Central memory CD8-positive, alpha-beta T cell (primary cell): ENCODE measurements around the gene FAM131B.
A peak's percentile ranks its signal among the peaks of the same experiment; 100 is the strongest.

Experiments
- ATAC-seq: fragments of 150-1000 bp; cut with Tn5 transposase; replicated peaks from 2 replicates; pipeline ENCODE4 v1.10.0; 2022; ENCODE audit warnings: mild to moderate bottlenecking, moderate FRiP score, moderate number of reproducible peaks; ENCODE audit not compliant: poor library complexity, severe bottlenecking; ENCODE audit errors: extremely low read depth
- DNase-seq, 2 donors: peaks; one replicate each; pipeline ENCODE4 v3.0.0; 2021; ENCODE audit warnings: low spot score in 2 of 2
- H3K27ac Mint-ChIP-seq: one replicate; pipeline ENCODE4 v1.8.0; 2022; ENCODE audit warnings: low read depth, mild to moderate bottlenecking, moderate library complexity, mixed read lengths
- H3K27me3 Mint-ChIP-seq: one replicate; pipeline ENCODE4 v1.8.0; 2022; ENCODE audit warnings: mixed read lengths
- H3K36me3 Mint-ChIP-seq: one replicate; pipeline ENCODE4 v1.8.0; 2022; ENCODE audit warnings: mild to moderate bottlenecking, moderate library complexity, mixed read lengths; ENCODE audit not compliant: insufficient read depth
- H3K4me1 Mint-ChIP-seq: one replicate; pipeline ENCODE4 v1.8.0; 2022; ENCODE audit warnings: mixed read lengths
- H3K4me3 Mint-ChIP-seq: one replicate; pipeline ENCODE4 v1.8.0; 2022; ENCODE audit warnings: mild to moderate bottlenecking, moderate library complexity, mixed read lengths
- H3K9me3 Mint-ChIP-seq: one replicate; pipeline ENCODE4 v1.8.0; 2022; ENCODE audit warnings: mixed read lengths

FAM131B gene

DNA sequence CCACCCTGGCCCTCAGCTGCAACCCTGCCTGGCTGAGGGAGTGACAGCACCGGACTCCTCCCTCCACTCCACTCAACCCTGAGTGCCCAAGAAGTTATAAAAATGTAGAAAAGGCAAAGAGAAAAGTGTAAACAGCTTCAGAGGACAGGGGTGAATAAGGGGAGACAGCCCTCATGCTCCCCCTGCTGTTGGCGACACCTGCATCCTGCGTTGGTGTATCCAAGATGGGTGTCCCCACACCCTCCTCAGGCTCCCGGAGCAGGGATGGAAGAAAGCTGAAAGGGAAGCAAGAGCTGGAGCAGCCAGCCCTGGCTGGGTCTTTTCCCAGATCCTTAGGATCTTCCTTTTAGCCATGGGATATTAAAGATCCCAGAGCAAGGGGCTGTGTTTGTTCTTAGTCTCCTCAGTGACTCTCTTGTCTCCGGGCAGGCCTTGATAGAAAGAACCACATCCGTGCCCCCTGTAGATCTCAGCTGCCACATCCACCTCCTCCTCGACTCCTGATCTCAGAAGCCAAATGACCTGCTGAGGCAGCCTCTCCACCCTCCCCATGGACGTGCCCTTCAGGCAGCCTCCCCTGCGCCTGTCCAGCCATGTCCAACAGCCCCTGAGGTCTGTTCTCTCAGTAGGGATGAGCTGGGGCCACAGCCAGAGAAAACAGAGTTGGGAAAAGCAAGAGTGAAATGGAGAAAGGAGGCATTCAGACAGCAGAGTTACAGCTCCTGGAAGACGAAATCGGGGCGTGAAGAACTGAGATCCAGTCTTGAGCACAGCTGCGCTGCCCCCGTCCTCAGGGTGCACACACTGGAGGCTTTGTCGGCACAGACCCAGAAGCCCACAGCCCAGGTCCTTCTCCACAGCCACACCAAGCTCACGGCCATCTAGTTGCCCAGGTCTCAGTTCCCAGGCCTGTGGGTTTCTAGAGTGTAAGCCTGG lies 6.8 kb downstream of the FAM131B start:
- no peaks in the 10 kb centered on the region for H3K27me3 Mint-ChIP-seq
- H3K4me1 Mint-ChIP-seq: peaks cover 13% of the 10 kb centered on the region
- no peak overlapping the region for H3K4me3 Mint-ChIP-seq
- H3K27ac Mint-ChIP-seq: no peak overlapping the region
- H3K9me3 Mint-ChIP-seq: no peaks in the 10 kb centered on the region
- ATAC-seq (no peak), DNase-seq (no peak)
- peaks cover 2% of the 10 kb centered on the region for H3K36me3 Mint-ChIP-seq

DNA sequence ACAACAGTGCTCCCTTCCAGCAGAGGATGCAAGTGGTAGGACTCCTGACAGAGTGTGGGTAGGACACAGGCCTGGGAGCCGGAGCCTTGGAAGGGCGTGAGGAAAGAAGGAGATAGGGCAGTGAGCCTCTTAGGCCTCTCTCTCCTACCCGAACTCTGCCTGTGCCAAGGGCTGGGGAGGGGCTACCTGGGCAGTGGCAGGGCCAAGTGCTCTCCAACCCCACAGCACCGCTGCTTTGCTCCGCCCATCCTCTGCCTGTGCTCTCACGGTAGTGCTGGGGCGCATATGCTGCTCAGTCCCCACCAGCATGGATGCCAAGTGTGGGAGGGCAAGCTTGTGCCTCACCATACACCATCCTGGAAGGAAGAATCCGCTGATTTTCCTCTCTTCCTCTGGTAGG lies 7.5 kb downstream of the FAM131B start:
- Mint-ChIP-seq H3K27ac (no peak overlapping the region), H3K4me1 (peaks cover 7% of the 10 kb centered on the region), H3K27me3 (no peaks in the 10 kb centered on the region), H3K9me3 (no peaks in the 10 kb centered on the region), H3K4me3 (no peak overlapping the region), H3K36me3 (no peaks in the 10 kb centered on the region)
- DNase-seq (no peak), ATAC-seq (no peak)

DNA sequence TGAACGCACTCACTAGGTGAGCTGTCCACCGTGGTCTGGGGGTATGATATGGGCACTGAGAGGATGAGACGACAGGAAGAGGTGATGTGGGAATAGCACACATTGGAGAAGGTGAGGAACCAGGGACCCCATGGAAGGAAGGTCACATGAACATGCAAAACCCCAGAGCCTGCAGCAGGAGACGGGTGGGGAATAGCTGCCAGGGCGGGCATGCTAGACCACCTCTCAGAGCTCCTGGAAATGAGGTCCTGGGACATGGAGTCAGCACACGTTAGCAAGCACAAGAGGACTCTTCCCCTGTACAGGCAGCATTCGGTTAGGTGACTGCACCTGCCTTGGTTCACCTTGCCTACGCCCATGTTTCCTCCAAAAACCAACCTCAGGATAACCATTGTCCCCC lies 8.1 kb downstream of the FAM131B start:
- H3K4me3 Mint-ChIP-seq: no peak overlapping the region
- ATAC-seq: no peak
- peaks cover 7% of the 10 kb centered on the region for H3K4me1 Mint-ChIP-seq
- DNase-seq: no peak
- H3K9me3 Mint-ChIP-seq: no peaks in the 10 kb centered on the region
- no peaks in the 10 kb centered on the region for H3K27me3 Mint-ChIP-seq
- no peak overlapping the region for H3K27ac Mint-ChIP-seq
- no peaks in the 10 kb centered on the region for H3K36me3 Mint-ChIP-seq

DNA sequence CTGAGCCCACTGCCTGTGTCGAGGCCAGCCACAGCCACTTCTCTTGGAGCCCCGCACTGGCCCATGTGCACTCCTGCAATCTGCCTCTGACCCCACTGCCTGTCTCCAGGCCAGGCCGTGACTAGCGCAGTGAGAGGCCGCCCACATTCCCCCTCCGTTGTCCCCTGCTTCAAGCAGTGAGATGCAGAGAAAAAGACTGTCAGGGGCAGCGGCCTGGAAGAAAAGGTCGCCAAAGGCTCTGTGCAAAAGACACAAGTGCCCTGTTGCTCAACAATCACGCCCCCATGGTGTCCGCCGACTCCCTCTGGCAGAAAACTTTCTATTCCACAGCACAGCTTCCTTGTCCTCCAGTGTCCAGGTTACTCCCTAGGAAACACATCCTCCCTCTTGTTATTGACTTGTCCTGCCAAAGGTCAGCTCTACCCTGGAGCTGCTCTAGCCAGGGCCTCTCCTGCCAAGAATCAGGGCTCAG lies 9.9 kb downstream of the FAM131B start:
- Mint-ChIP-seq H3K4me1 (peaks cover 7% of the 10 kb centered on the region), H3K27me3 (no peaks in the 10 kb centered on the region), H3K4me3 (no peak overlapping the region), H3K36me3 (no peaks in the 10 kb centered on the region), H3K9me3 (no peaks in the 10 kb centered on the region), H3K27ac (no peak overlapping the region)
- ATAC-seq: no peak
- DNase-seq: no peak

DNA sequence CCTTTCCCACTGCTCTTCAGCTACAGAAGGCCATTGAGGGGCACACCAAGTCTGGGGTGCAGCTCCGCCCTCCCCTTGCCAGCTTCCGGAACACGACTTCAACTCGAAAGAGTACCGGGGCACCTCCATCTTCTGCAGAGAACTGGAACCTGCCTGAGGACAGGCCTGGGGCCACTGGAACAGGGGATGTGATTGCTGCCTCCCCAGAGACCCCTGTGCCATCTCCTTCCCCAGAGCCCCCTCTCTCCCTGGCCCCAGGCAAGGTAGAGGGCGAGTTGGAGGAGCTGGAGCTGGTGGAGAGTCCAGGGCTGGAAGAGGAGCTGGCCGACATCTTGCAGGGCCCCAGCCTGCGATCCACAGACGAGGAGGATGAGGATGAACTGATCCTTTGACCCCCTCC lies 10.9 kb downstream of the FAM131B start:
- H3K9me3 Mint-ChIP-seq: no peaks in the 10 kb centered on the region
- no peaks in the 10 kb centered on the region for H3K27me3 Mint-ChIP-seq
- H3K4me3 Mint-ChIP-seq: no peak overlapping the region
- ATAC-seq: no peak
- no peak for DNase-seq
- H3K27ac Mint-ChIP-seq: no peak overlapping the region
- H3K4me1 Mint-ChIP-seq: peaks cover 7% of the 10 kb centered on the region
- H3K36me3 Mint-ChIP-seq: no peaks in the 10 kb centered on the region

DNA sequence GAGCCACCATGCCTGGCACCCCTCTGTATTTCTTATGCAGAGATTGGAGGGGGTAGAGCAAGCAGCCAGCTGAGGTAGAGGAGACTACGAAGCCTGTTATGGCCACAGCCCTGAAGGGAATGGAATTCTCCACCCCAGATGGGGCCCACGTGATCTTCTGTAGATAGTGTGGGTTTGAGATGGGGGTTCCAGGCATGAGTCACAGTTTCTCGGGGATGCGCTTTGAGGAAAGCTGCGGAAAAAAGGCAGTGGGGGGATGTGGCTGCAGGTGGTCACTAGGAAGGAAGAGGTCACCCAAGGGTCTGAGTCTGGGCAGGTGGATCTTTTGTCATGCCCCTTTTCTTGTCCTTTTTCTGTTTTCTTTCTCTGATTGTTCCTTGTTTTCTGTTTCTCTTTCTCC lies 11.5 kb downstream of the FAM131B start:
- Mint-ChIP-seq H3K4me3 (no peak overlapping the region), H3K27me3 (no peaks in the 10 kb centered on the region), H3K27ac (no peak overlapping the region), H3K9me3 (no peaks in the 10 kb centered on the region), H3K4me1 (peaks cover 7% of the 10 kb centered on the region), H3K36me3 (no peaks in the 10 kb centered on the region)
- DNase-seq: no peak
- no peak for ATAC-seq

DNA sequence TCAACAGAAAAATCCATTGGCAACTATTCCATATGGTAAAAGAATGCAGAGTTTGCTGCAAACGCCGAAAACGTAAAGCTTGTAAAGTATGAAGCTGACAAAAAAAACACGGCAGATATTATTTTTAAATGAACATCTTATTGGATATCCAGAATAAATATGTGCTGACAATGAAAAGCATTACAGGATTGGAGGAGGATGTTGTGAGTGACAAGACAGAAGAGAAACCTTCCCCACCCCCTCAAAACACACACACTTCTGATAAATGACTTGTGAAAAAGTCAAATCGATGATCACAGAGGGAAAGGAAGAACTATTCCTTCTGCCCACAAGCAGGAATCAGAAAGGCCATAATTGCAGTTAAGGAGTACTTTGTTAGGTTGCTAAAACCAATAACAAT lies 14.6 kb downstream of the FAM131B start:
- Mint-ChIP-seq H3K36me3 (no peaks in the 10 kb centered on the region), H3K27me3 (peaks cover 6% of the 10 kb centered on the region), H3K27ac (no peak overlapping the region), H3K9me3 (no peaks in the 10 kb centered on the region), H3K4me3 (no peak overlapping the region), H3K4me1 (peaks cover 8% of the 10 kb centered on the region)
- DNase-seq (no peak), ATAC-seq (no peak)

DNA sequence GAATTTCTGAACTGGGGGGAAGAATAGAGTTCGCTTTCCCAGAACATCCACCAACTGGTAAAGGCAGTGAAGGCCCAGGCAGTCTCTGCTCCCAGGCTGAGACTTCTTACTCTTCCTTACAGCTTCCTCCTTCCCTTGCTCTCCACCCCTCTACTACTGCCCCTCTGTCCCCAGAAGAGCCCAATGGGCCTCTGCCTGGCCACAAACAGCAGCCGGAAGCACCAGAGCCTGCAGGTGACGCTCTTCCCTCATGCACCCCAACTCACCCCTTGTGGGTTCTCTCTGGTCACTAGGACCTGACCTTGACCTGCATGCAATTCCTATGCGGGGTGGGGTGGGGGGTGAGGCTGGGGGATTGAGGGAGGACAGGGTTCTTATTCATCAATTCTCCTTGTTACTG lies 16.5 kb downstream of the FAM131B start:
- Mint-ChIP-seq H3K4me1 (peaks cover 8% of the 10 kb centered on the region), H3K27ac (no peak overlapping the region), H3K27me3 (peaks cover 6% of the 10 kb centered on the region), H3K36me3 (no peaks in the 10 kb centered on the region), H3K9me3 (no peaks in the 10 kb centered on the region), H3K4me3 (no peak overlapping the region)
- DNase-seq: no peak
- ATAC-seq: no peak

DNA sequence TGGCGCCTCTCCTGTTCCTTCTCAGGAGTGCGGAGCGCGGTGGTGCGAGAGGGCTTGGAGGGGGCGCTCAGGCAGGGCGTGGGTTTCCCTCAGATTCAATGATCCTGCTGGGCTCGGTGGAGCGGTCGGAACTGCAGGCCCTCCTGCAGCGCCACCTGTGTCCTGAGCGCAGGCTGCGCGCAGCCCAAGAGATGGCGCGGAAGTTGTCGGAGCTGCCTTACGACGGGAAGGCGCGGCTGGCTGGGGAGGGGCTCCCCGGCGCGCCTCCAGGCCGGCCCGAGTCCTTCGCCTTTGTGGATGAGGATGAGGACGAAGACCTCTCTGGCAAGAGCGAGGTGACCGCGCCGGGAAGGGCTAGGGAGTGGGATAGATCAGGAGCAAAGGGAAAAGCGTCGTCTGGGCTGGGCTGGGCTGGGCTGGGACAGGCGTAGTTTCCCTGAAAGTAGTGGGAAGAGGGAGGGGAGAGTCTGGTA lies 17.0 kb downstream of the FAM131B start:
- Mint-ChIP-seq H3K36me3 (no peaks in the 10 kb centered on the region), H3K27me3 (peaks cover 6% of the 10 kb centered on the region), H3K27ac (no peak overlapping the region), H3K4me1 (peaks cover 8% of the 10 kb centered on the region), H3K9me3 (no peaks in the 10 kb centered on the region), H3K4me3 (peak overlapping the region; percentile 72)
- peak; percentile 97 for ATAC-seq
- DNase-seq: peak; percentile 27 to 37

DNA sequence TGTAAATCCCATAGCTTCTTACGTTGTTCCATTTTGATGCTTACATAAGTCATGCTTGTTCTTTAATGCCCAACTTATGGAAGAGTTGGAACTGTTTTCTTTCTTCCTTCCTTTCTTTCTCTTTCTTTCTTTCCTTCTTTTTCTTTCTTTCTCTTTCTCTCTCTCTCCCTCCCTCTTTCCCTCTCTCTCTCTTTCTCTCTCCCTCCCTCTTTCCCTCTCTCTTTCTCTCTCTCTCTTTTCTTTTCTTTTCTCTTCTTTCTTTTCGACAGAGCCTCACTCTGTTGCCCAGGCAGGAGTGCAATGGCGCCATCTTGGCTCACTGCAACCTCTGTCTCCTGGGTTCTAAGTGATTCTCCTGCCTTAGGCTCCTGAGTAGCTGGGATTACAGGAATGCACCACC lies 18.9 kb downstream of the FAM131B start:
- DNase-seq: no peak
- Mint-ChIP-seq H3K4me1 (peaks cover 8% of the 10 kb centered on the region), H3K9me3 (no peaks in the 10 kb centered on the region), H3K4me3 (no peak overlapping the region), H3K27me3 (peaks cover 20% of the 10 kb centered on the region), H3K27ac (no peak overlapping the region), H3K36me3 (no peaks in the 10 kb centered on the region)
- no peak for ATAC-seq

DNA sequence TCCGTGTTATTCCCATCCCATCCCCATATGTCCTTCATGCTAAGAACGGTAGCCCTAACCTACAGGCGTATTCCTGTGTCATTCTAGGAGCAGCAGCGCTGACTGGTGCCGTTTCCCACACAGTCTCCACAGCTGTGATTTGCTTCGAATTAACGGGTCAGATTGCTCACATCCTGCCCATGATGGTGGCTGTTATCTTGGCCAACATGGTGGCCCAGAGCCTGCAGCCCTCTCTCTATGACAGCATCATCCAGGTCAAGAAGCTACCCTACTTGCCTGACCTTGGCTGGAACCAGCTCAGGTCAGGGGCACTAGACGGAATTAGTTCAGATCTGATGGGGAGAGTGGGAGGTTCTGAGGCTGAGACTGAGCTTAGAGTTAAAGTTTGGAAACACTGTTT lies 20.7 kb downstream of the FAM131B start:
- Mint-ChIP-seq H3K4me1 (peaks cover 8% of the 10 kb centered on the region), H3K36me3 (no peaks in the 10 kb centered on the region), H3K27ac (no peak overlapping the region), H3K27me3 (peaks cover 20% of the 10 kb centered on the region), H3K9me3 (no peaks in the 10 kb centered on the region), H3K4me3 (no peak overlapping the region)
- no peak for ATAC-seq
- no peak for DNase-seq

DNA sequence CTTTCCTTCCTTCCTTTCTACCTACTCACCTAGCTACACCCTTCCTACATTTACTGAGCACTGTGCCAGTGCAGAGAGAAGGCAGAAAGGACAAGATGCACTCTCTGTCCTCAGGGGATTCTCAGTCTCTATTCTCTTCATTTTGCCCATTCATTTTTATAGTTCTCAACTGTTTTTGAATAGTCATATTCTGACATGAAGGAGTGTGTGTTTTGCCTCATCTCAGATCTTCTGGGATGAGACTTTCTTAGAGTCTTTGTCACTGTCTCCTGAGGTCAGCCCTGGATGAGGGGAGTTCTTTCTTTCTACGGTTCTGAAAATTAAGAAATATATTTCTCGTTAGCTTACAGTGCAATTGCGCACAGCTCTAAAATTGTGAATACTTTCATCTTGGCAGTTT lies 25.3 kb downstream of the FAM131B start:
- Mint-ChIP-seq H3K4me1 (no peaks in the 10 kb centered on the region), H3K4me3 (no peak overlapping the region), H3K27ac (no peak overlapping the region), H3K9me3 (no peaks in the 10 kb centered on the region), H3K27me3 (peaks cover 21% of the 10 kb centered on the region), H3K36me3 (peaks cover 3% of the 10 kb centered on the region)
- DNase-seq (no peak), ATAC-seq (no peak)

DNA sequence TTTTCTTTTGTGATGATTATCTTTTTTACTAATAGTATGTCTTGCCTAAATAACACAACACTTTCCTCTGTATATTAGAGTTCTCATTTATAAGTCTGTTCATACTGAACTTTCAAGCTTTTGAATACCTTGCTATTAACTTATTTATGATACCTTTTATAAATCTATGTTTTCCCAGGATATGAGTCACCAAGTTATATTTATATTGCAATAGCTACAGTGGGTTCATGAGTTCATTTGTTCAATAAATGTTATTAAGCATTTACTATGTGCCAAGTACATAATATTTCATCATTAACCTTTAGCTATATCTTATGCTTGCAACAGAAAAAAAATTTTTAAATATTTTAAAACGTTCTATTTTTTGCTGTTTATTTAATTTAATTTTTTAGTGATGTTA lies 28.3 kb downstream of the FAM131B start:
- no peak for DNase-seq
- no peaks in the 10 kb centered on the region for H3K9me3 Mint-ChIP-seq
- no peak overlapping the region for H3K4me3 Mint-ChIP-seq
- H3K36me3 Mint-ChIP-seq: peaks cover 3% of the 10 kb centered on the region
- peaks cover 13% of the 10 kb centered on the region for H3K27me3 Mint-ChIP-seq
- no peak overlapping the region for H3K27ac Mint-ChIP-seq
- ATAC-seq: no peak
- H3K4me1 Mint-ChIP-seq: no peaks in the 10 kb centered on the region
